HG03460 (cell line): ENCODE data around the gene GPR85.
"Not testable (repeated sequence)": the region's sequence is repeated elsewhere in the genome, so short reads cannot be mapped to it uniquely, and the experiment has no call there.

ENCODE experiments used
- ATAC-seq: cut with Tn5 transposase; IDR thresholded peaks from one replicate; pipeline ENCODE4 v1.9.1; 2021; ENCODE audit not compliant: unreplicated experiment

The GPR85 gene

GRCh38 chr7:113084496-113085172 lies 2.0 kb downstream of the GPR85 start:
- no peak for ATAC-seq

- ATAC-seq, result no peak
Observed at GRCh38 chr7:113083816-113084495, 2.7 kb downstream of the GPR85 start.

- no peak for ATAC-seq
Observed at GRCh38 chr7:113083132-113083815, 3.4 kb downstream of the GPR85 start.

GRCh38 chr7:113078331-113078730 lies 8.3 kb downstream of the GPR85 start:
- ATAC-seq, result no peak

- no peak for ATAC-seq
Observed at GRCh38 chr7:113076703-113077102, 9.9 kb downstream of the GPR85 start.

- no peak for ATAC-seq
Observed at GRCh38 chr7:113071465-113071864, 15.2 kb downstream of the GPR85 start.

- no peak for ATAC-seq
Observed at GRCh38 chr7:113062499-113062898, 24.1 kb downstream of the GPR85 start.

- ATAC-seq, result no peak
Observed at GRCh38 chr7:113060100-113060499, 26.5 kb downstream of the GPR85 start.

- ATAC-seq, result no peak
Observed at GRCh38 chr7:113054938-113055337, 31.7 kb downstream of the GPR85 start.

GRCh38 chr7:113054272-113054671 lies 32.4 kb downstream of the GPR85 start:
- ATAC-seq, result not testable (repeated sequence)

- not testable (repeated sequence) for ATAC-seq
Observed at GRCh38 chr7:113049221-113049620, 37.4 kb downstream of the GPR85 start.

- no peak for ATAC-seq
Observed at GRCh38 chr7:113046453-113046852, 40.2 kb downstream of the GPR85 start.

- ATAC-seq, result no peak
Observed at GRCh38 chr7:113045379-113045778, 41.2 kb downstream of the GPR85 start.

- no peak for ATAC-seq
Observed at GRCh38 chr7:113044394-113044793, 42.2 kb downstream of the GPR85 start.

- ATAC-seq, result no peak
Observed at GRCh38 chr7:113040849-113041248, 45.8 kb downstream of the GPR85 start.

- ATAC-seq, result no peak
Observed at GRCh38 chr7:113033959-113034358, 52.7 kb downstream of the GPR85 start.
